Left cardiac atrium (tissue), 4 donors: Measurements from ENCODE around the gene INSC. TPM values are rescaled to one million over a fixed set of nuclear protein-coding genes. Genes with fewer than 3 reads are reported as not detected.

Experiments
- ATAC-seq, 2 donors: fragments of 200-7000 bp; cut with Tn5 transposase; one replicate each; pipeline ENCODE4 v1.9.1; 2020; ENCODE audit warnings: mild to moderate bottlenecking in 2 of 2, moderate library complexity in 2 of 2
- DNase-seq: peaks from one replicate; pipeline ENCODE4 v3.0.0-alpha.2; 2020
- intact Hi-C, 2 donors: fragments of 100-400 bp; cut with DNase I; formaldehyde crosslinking; loops; one replicate each; pipeline versions ENCODE4 v1.14.1 to v1.15.1; 2022 to 2023
- total RNA-seq, 2 donors: library from RNA; stranded (reverse); fragmentation: NEBNext Ultra II Directional; extraction: Animal tissue kit (Norgen Biotek cat#: 25700); gene quantifications; one replicate each; pipeline ENCODE4 v1.2.1, GENCODE V29; 2021
- donor health status: DM: no; HTN: yes; CAD: no.
- donor health status: DM: no; HTN: yes; CAD: no; lungs with severe emphysema.
- donor health status: DM: yes; HTN: yes; CAD: no.
- donor health status: Dilated cardiomyopathy.

Gene INSC
- total RNA-seq, 2 donors from 2014 or later, result 0.41 to 0.92 TPM

- ATAC-seq (no peak), DNase-seq (no peak)
- intact Hi-C loops, result no loop called here
Observed at GRCh38 chr11:15141381-15141780, 26.7 kb downstream of the INSC start.

GRCh38 chr11:15142838-15143237, 28.1 kb downstream of the INSC start:
- ATAC-seq, result no peak
- intact Hi-C loops, result no loop called here
- DNase-seq, result no peak

- ATAC-seq, result no peak
- no peak for DNase-seq
- intact Hi-C loops, result no loop called here
Observed at GRCh38 chr11:15143855-15144254, 29.1 kb downstream of the INSC start.

- intact Hi-C loops, result no loop called here
- no peak for ATAC-seq
- no peak for DNase-seq
Observed at GRCh38 chr11:15144347-15144746, 29.6 kb downstream of the INSC start.

GRCh38 chr11:15145151-15145550, 30.4 kb downstream of the INSC start:
- intact Hi-C loops, result no loop called here
- no peak for DNase-seq
- ATAC-seq, result no peak

- intact Hi-C loops, result no loop called here
- DNase-seq, result no peak
- ATAC-seq, result no peak
Observed at GRCh38 chr11:15145615-15146014, 30.9 kb downstream of the INSC start.

- intact Hi-C loops, result no loop called here
- ATAC-seq (no peak), DNase-seq (no peak)
Observed at GRCh38 chr11:15146271-15147003, 31.7 kb downstream of the INSC start.

GRCh38 chr11:15148169-15148568, 33.4 kb downstream of the INSC start:
- intact Hi-C loops, result no loop called here
- no peak for DNase-seq
- ATAC-seq, result no peak

- ATAC-seq, result no peak
- DNase-seq, result no peak
- intact Hi-C loops, result no loop called here
Observed at GRCh38 chr11:15149050-15149449, 34.3 kb downstream of the INSC start.

- intact Hi-C loops, result no loop called here
- no peak for DNase-seq
- no peak for ATAC-seq
Observed at GRCh38 chr11:15150507-15150906, 35.8 kb downstream of the INSC start.

GRCh38 chr11:15153231-15153630, 38.5 kb downstream of the INSC start:
- no peak for ATAC-seq
- DNase-seq, result no peak
- intact Hi-C loops, result no loop called here

GRCh38 chr11:15157181-15157580, 42.5 kb downstream of the INSC start:
- ATAC-seq (no peak), DNase-seq (no peak)
- intact Hi-C loops, result no loop called here

- intact Hi-C loops, result no loop called here
- DNase-seq (no peak), ATAC-seq (no peak)
Observed at GRCh38 chr11:15157606-15158137, 42.9 kb downstream of the INSC start.

- ATAC-seq (no peak), DNase-seq (no peak)
- intact Hi-C loops, result no loop called here
Observed at GRCh38 chr11:15158351-15159015, 43.8 kb downstream of the INSC start.

GRCh38 chr11:15159085-15159484, 44.4 kb downstream of the INSC start:
- intact Hi-C loops, result no loop called here
- no peak for DNase-seq
- ATAC-seq, result no peak

GRCh38 chr11:15161790-15162189, 47.1 kb downstream of the INSC start:
- intact Hi-C loops, result no loop called here
- ATAC-seq (no peak), DNase-seq (no peak)

GRCh38 chr11:15163136-15163535, 48.4 kb downstream of the INSC start:
- intact Hi-C loops, result no loop called here
- no peak for ATAC-seq
- DNase-seq, result no peak

- no peak for ATAC-seq
- no peak for DNase-seq
- intact Hi-C loops, result no loop called here
Observed at GRCh38 chr11:15166204-15166603, 51.5 kb downstream of the INSC start.

GRCh38 chr11:15169815-15170551, 55.3 kb downstream of the INSC start:
- DNase-seq (no peak), ATAC-seq (no peak)
- intact Hi-C loops, result no loop called here

GRCh38 chr11:15170698-15171097, 56.0 kb downstream of the INSC start:
- intact Hi-C loops, result no loop called here

More at GRCh38 chr11:15170698-15171097, 56.0 kb downstream of the INSC start:
- DNase-seq (no peak), ATAC-seq (no peak)
